OCI-LY3 (cell line): ENCODE data around the gene AK6.
A peak's percentile ranks its signal among the peaks of the same experiment; 100 is the strongest.
"Not testable (repeated sequence)": the region's sequence is repeated elsewhere in the genome, so short reads cannot be mapped to it uniquely, and the experiment has no call there.

Experiments used
- H2AFZ ChIP-seq: fragments of 200-600, 300-600 bp; shearing (Covaris generic); 2 replicates; pipeline ENCODE4 v1.6.0; 2014; ENCODE audit warnings: antibody characterized with exemption, low read depth, low read length
- H3K27ac ChIP-seq: fragments of 200-600, 300-600 bp; sonication (generic); 2 replicates; pipeline ENCODE4 v1.5.1; 2014; ENCODE audit warnings: mild to moderate bottlenecking, low read length, moderate library complexity, mixed read lengths
- H3K27me3 ChIP-seq: fragments of 200-600, 300-600 bp; sonication (generic); 2 replicates; pipeline ENCODE4 v1.6.1; 2014; ENCODE audit warnings: low read depth, low read length, mixed read lengths
- H3K36me3 ChIP-seq: fragments of 200-600, 300-600 bp; sonication (generic); replicated peaks from 2 replicates; pipeline ENCODE3; 2014; ENCODE audit warnings: low read depth, low read length, mixed read lengths
- H3K4me1 ChIP-seq: fragments of 300-600, 200-600 bp; sonication (generic); 2 replicates; pipeline ENCODE4 v1.6.1; 2014; ENCODE audit warnings: low read length, mixed read lengths
- H3K4me2 ChIP-seq: fragments of 200-600, 300-600 bp; sonication (generic); 2 replicates; pipeline ENCODE4 v1.6.1; 2014; ENCODE audit warnings: low read length, mixed read lengths
- H3K4me3 ChIP-seq: fragments of 300-600, 200-600 bp; sonication (generic); 2 replicates; pipeline ENCODE4 v1.5.1; 2014; ENCODE audit warnings: antibody characterized with exemption, mild to moderate bottlenecking, low read length, moderate library complexity
- H3K79me2 ChIP-seq: fragments of 300-600, 200-600 bp; shearing (Covaris generic); 2 replicates; pipeline ENCODE4 v1.6.1; 2014; ENCODE audit warnings: mild to moderate bottlenecking, low read length, mixed read lengths
- H3K9ac ChIP-seq: fragments of 300-600, 200-600 bp; shearing (Covaris generic); 2 replicates; pipeline ENCODE4 v1.6.0; 2014; ENCODE audit warnings: mild to moderate bottlenecking, low read length, moderate library complexity
- H3K9me3 ChIP-seq: fragments of 200-600, 300-600 bp; shearing (Covaris generic); 2 replicates; pipeline ENCODE4 v1.6.1; 2014; ENCODE audit warnings: low read length, mixed read lengths; ENCODE audit not compliant: insufficient read depth
- H4K20me1 ChIP-seq: fragments of 200-600, 300-600 bp; sonication (generic); 2 replicates; pipeline ENCODE4 v1.6.1; 2016; ENCODE audit warnings: low read length, mixed read lengths; ENCODE audit not compliant: insufficient read depth
- EZH2phosphoT487 ChIP-seq: fragments of 200-600 bp; shearing (Covaris generic); IDR thresholded peaks from 2 replicates; pipeline ENCODE4 v1.6.1; 2018; ENCODE audit warnings: antibody characterized with exemption, mixed run types, low read depth
- TF ChIP-seq, protein P1 (sequence below): fragments of 200-600, 300-600 bp; sonication (generic); IDR thresholded peaks from 2 replicates; pipeline ENCODE4 v1.5.1; 2014; ENCODE audit warnings: antibody characterized with exemption, low read length, low read depth

The AK6 gene

DNA sequence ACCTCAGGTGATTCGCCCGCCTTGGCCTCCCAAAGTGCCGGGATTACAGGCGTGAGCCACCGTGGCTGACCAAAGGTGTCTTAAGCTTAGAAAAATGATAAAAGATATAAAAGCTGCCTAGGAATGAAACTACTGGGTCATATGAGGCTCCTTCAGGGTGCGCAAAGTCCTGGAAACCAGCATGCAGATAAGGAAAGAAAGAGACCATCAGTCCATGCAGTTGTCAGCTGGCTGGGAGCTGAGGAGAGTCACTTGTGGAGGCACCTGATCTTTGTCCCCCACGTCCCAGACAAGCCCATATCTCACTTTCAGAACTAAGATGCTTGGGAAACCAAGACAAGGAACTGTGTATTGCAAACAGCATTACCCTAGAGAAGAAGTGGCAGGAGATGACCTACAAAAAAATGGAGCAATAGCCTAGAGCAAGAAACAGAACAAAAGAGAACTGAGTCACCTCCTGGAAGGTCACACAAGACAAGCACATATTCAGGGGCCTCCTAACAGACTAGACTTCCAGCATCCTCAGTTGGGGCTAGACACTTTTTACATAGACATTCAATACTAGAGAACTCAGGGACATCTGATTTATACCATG lies 33.9 kb downstream of the AK6 start:
- no peaks in the 10 kb centered on the region for H3K79me2 ChIP-seq
- H3K9me3 ChIP-seq, result no peaks in the 10 kb centered on the region
- H3K4me2 ChIP-seq, result no peak overlapping the region
- H3K27ac ChIP-seq, result no peak overlapping the region
- H3K4me1 ChIP-seq, result peaks cover 5% of the 10 kb centered on the region; the same call in 1 of the 2 replicates
- no peaks in the 10 kb centered on the region for H4K20me1 ChIP-seq
- H2AFZ ChIP-seq, result no peak overlapping the region
- H3K4me3 ChIP-seq, result no peak overlapping the region
- H3K9ac ChIP-seq, result no peak overlapping the region
- no peak for TF ChIP-seq EZH2phosphoT487
- TF ChIP-seq, protein P1, sequence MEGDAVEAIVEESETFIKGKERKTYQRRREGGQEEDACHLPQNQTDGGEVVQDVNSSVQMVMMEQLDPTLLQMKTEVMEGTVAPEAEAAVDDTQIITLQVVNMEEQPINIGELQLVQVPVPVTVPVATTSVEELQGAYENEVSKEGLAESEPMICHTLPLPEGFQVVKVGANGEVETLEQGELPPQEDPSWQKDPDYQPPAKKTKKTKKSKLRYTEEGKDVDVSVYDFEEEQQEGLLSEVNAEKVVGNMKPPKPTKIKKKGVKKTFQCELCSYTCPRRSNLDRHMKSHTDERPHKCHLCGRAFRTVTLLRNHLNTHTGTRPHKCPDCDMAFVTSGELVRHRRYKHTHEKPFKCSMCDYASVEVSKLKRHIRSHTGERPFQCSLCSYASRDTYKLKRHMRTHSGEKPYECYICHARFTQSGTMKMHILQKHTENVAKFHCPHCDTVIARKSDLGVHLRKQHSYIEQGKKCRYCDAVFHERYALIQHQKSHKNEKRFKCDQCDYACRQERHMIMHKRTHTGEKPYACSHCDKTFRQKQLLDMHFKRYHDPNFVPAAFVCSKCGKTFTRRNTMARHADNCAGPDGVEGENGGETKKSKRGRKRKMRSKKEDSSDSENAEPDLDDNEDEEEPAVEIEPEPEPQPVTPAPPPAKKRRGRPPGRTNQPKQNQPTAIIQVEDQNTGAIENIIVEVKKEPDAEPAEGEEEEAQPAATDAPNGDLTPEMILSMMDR, result no peak
- H3K27me3 ChIP-seq, result no peaks in the 10 kb centered on the region
- H3K36me3 ChIP-seq, result no peaks in the 10 kb centered on the region

DNA sequence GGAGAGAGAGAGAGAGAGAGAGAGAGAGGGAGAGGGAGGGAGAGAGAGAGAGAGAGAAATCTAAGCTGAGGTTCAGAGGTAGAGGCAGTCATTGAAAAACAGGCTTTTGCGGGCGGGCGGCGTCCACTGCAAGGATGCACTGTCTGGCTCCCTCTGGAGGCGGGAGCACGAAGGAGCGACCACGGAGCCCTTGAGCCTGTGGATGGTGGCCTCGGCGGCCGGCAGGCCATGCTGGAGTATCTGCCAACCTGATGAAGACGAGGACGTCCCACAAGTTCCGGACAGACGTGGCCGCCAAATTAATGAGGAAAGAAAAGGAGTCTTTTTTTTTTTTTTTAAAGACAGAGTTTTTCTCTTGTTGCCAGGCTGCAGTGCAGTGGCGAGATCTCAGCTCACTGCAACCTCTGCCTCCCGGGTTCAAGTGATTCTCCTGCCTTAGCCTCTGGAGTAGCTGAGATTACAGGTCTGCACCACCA lies 34.5 kb downstream of the AK6 start:
- Histone ChIP-seq H3K9ac (no peak overlapping the region), H3K27me3 (no peaks in the 10 kb centered on the region), H3K36me3 (no peaks in the 10 kb centered on the region), H3K9me3 (no peaks in the 10 kb centered on the region), H3K79me2 (no peaks in the 10 kb centered on the region), H3K4me3 (no peak overlapping the region), H3K27ac (no peak overlapping the region), H3K4me1 (peaks cover 5% of the 10 kb centered on the region; the same call in 1 of the 2 replicates), H4K20me1 (no peaks in the 10 kb centered on the region), H2AFZ (no peak overlapping the region), H3K4me2 (no peak overlapping the region)
- TF ChIP-seq, protein P1, result peak; percentile 40
- no peak for TF ChIP-seq EZH2phosphoT487

DNA sequence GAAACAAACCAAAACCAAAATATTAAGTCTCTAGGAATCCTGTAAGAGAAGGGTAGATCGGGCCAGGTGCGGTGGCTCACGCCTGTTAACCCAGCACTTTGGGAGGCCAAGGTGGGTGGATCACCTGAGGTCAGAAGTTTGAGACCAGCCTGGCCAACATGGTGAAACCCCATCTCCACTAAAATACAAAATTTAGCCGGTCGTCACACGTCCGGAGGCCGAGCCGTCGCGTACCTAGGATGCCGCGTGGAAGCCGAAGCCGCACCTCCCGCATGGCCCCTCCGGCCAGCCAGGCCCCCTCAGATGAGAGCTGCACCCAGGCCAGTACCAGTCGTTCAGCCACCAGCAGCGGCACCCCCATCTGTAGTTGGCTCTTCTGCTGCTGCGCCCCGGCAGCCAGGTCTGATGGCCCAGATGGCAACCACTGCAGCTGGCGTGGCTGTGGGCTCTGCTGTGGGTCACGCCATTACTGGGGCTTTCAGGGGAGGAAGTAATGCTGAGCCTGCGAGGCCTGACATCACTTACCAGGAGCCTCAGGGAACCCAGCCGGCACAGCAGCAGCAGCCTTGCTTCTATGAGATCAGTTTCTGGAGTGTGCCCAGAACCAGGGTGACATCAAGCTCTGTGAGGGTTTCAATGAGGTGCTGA lies 35.5 kb downstream of the AK6 start:
- H3K9ac ChIP-seq, H3K27me3 ChIP-seq, H3K9me3 ChIP-seq, H3K79me2 ChIP-seq, H3K36me3 ChIP-seq, H4K20me1 ChIP-seq, H3K4me2 ChIP-seq, H3K4me3 ChIP-seq, H2AFZ ChIP-seq, H3K27ac ChIP-seq, H3K4me1 ChIP-seq: not testable (repeated sequence)

- H3K4me1 ChIP-seq, result peaks cover 5% of the 10 kb centered on the region; the same call in 1 of the 2 replicates
- H3K9me3 ChIP-seq, result no peaks in the 10 kb centered on the region
- no peak overlapping the region for H3K27ac ChIP-seq
- no peaks in the 10 kb centered on the region for H4K20me1 ChIP-seq
- no peaks in the 10 kb centered on the region for H3K36me3 ChIP-seq
- H3K27me3 ChIP-seq, result no peaks in the 10 kb centered on the region
- H3K9ac ChIP-seq, result peak overlapping the region; percentile 82
- TF ChIP-seq, protein P1, result no peak
- no peak for TF ChIP-seq EZH2phosphoT487
- H3K79me2 ChIP-seq, result no peaks in the 10 kb centered on the region
- H2AFZ ChIP-seq, result peak overlapping the region; percentile 83
- peak overlapping the region; percentile 84 for H3K4me2 ChIP-seq
- H3K4me3 ChIP-seq, result peak overlapping the region; percentile 89
These were observed 37.5 kb downstream of the AK6 start for GRCh38 chr5:69331528-69332445.
